Transverse colon (tissue), 4 donors: ENCODE measurements around the gene RPS6KA5.

Source experiments
- CTCF ChIP-seq, 5 experiments: fragments of 200-600 bp in 3 of 5; fragments of 450-650 bp in 2 of 5; sonication (generic) in 3 of 5; IDR thresholded peaks; 1 replicate in 2 of 5; 2 replicates in 3 of 5; pipeline ENCODE4 v1.5.1; 2016 to 2017; ENCODE audit warnings: antibody characterized with exemption in 5 of 5, inconsistent platforms in 3 of 5, mild to moderate bottlenecking in 2 of 5, moderate library complexity in 1 of 5
- EP300 ChIP-seq: sonication (generic); formaldehyde crosslinking; IDR thresholded peaks from one replicate; pipeline ENCODE4 v1.6.1; 2017; ENCODE audit warnings: antibody characterized with exemption, low read depth
- POLR2A ChIP-seq: fragments of 450-650 bp; IDR thresholded peaks from one replicate; pipeline ENCODE4 v1.6.1; 2016; ENCODE audit warnings: antibody characterized with exemption, mild to moderate bottlenecking, moderate library complexity
- POLR2AphosphoS5 ChIP-seq, 3 donors: sonication (generic); formaldehyde crosslinking; IDR thresholded peaks; one replicate each; pipeline ENCODE4 v1.6.1; 2016; ENCODE audit warnings: antibody characterized with exemption in 3 of 3

GRCh38 chr14:90981636-90982035 is 78.8 kb downstream of the RPS6KA5 start:
- TF ChIP-seq CTCF (IDR thresholded peaks at IDR 0.05) (no peak), POLR2AphosphoS5 (IDR thresholded peaks at IDR 0.05) (no peak), POLR2A (no peak), EP300 (no peak)
